ENCODE measurements around the gene MCF2L2. TPM values are rescaled to one million over a fixed set of nuclear protein-coding genes. Genes with fewer than 3 reads are reported as not detected.

Gene MCF2L2
- total and polyA plus RNA-seq, 9 of the 15 experiments (the other 6 are each of a cell fraction or from before 2014, with no cell fraction given), result 0.56 to 4.2 (median 3.0) TPM

DNA sequence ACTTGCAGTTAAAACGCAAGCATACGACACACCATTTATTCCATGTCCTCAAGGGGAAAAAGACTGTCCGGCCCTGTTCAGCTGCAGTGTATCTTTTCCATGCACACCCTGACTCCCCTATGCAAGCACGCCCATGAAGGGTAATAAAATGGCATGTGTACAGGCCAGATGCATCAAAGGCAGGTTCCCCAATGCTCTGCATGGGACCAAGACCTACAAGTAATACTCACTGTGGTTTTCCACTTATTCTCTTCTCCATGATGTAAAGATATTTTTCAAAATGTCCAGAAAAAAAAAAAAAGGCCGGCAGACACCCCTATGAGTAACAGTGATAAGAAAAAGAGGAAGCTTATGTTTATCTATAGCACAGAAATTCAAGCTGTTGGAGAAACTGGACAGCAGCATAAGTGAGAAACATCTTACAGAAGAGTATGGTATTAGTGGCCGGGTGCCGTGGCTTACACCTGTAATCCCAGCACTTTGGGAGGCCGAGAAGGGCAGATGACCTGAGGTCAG is 70.8 kb downstream of the MCF2L2 start (continued):
- peak; percentile 65 for TF ChIP-seq REST (IDR thresholded peaks at IDR 0.05; ENCODE audit: borderline replicate concordance)
- no peak for TF ChIP-seq REST (CRISPR knock-in tag; IDR thresholded peaks at IDR 0.05; ENCODE audit: low read depth)
- TF ChIP-seq RAD21 (CRISPR knock-in tag; conservative IDR thresholded peaks at IDR 0.05 in 1 of 2, IDR thresholded peaks at IDR 0.05 in 1 of 2), result 0 out of 4 replicates have a peak, but pooled peaks of 1 of the 2 experiments have one; percentile 8
- TF ChIP-seq MBD2 (IDR thresholded peaks at IDR 0.05; ENCODE audit: borderline replicate concordance, low read depth), result peak; percentile 57; the same call in 1 of the 2 replicates
- peak; percentile 77; the same call in 1 of the 2 replicates for TF ChIP-seq ATF7 (IDR thresholded peaks at IDR 0.05)
- no peak for TF ChIP-seq ATF1 (CRISPR knock-in tag; IDR thresholded peaks at IDR 0.05)
- peak; percentile 63 for TF ChIP-seq ATF1 (tag; IDR thresholded peaks at IDR 0.05)
- peak; percentile 81 for TF ChIP-seq CC2D1A (IDR thresholded peaks at IDR 0.05)
- TF ChIP-seq STAT5A (IDR thresholded peaks at IDR 0.05; ENCODE audit: borderline replicate concordance, low read length), result peak; percentile 58; the same call in 1 of the 2 replicates
- TF ChIP-seq MTA1 (IDR thresholded peaks at IDR 0.05; ENCODE audit: borderline replicate concordance), result 0 out of 2 replicates have a peak, but pooled peaks have one; percentile 83
- TF ChIP-seq, protein P1, sequence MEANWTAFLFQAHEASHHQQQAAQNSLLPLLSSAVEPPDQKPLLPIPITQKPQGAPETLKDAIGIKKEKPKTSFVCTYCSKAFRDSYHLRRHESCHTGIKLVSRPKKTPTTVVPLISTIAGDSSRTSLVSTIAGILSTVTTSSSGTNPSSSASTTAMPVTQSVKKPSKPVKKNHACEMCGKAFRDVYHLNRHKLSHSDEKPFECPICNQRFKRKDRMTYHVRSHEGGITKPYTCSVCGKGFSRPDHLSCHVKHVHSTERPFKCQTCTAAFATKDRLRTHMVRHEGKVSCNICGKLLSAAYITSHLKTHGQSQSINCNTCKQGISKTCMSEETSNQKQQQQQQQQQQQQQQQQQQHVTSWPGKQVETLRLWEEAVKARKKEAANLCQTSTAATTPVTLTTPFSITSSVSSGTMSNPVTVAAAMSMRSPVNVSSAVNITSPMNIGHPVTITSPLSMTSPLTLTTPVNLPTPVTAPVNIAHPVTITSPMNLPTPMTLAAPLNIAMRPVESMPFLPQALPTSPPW (CRISPR knock-in tag; IDR thresholded peaks at IDR 0.05), result peak; percentile 66
- peak; percentile 73 for TF ChIP-seq PRDM10 (IDR thresholded peaks at IDR 0.05; ENCODE audit: partially characterized antibody)
- TF ChIP-seq PHF21A (IDR thresholded peaks at IDR 0.05; ENCODE audit: borderline replicate concordance, low read depth), result peak; percentile 68; the same call in 1 of the 2 replicates
